Mesothelial cell of epicardium (in vitro differentiated cells): Measurements from ENCODE around the gene VIPR1. TPM values are rescaled to one million over a fixed set of nuclear protein-coding genes. Genes with fewer than 3 reads are reported as not detected.

Experiments used
- DNase-seq, 2 experiments: peaks; one replicate each; pipeline ENCODE4 v3.0.0; 2021; ENCODE audit warnings: low spot score in 2 of 2; ENCODE audit not compliant: unreplicated experiment in 2 of 2
- H3K27ac Mint-ChIP-seq: 2 replicates; pipeline ENCODE4 v1.8.0; 2021; ENCODE audit warnings: mixed read lengths
- H3K27me3 Mint-ChIP-seq: 2 replicates; pipeline ENCODE4 v1.8.0; 2021; ENCODE audit warnings: low read depth, mixed read lengths
- H3K36me3 Mint-ChIP-seq: 2 replicates; pipeline ENCODE4 v1.8.0; 2021; ENCODE audit warnings: mixed read lengths
- H3K4me1 Mint-ChIP-seq: 2 replicates; pipeline ENCODE4 v1.8.0; 2021; ENCODE audit warnings: mixed read lengths
- H3K4me3 Mint-ChIP-seq: 2 replicates; pipeline ENCODE4 v1.8.0; 2021; ENCODE audit warnings: mild to moderate bottlenecking, moderate library complexity, mixed read lengths
- H3K9me3 Mint-ChIP-seq: 2 replicates; pipeline ENCODE4 v1.8.0; 2021; ENCODE audit warnings: mixed read lengths
- total RNA-seq: library from RNA; stranded (reverse); gene quantifications from 3 replicates; pipeline ENCODE4 v1.2.1, GENCODE V29; 2021
- TF ChIP-seq, protein P1 (sequence below): fragments of 200-600 bp; sonication (generic); IDR thresholded peaks from one replicate; pipeline ENCODE4 v1.5.0; 2021; ENCODE audit warnings: antibody characterized with exemption; ENCODE audit not compliant: unreplicated experiment

VIPR1 gene
- total RNA-seq, 1 donor from 2014 or later, result 2.3 TPM

DNA sequence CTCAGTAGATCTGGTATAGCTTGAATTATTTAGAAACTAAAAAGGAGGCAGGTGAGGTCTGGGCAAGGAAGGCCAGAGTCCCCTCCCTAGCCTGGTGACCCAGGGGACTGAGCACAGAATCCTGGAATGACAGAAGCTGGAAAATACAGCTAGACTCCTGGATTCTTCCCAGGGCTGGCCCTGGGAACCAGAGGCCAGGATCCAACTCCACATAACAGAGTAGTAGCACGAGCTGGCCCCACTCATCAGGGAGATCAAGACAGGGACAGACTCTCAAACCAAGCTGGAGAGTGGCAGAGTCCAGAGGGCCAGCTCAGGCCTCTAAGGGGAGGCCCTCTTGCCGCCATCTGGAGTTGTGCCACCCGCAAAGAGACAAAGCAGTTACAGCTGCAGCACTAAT, 10.7 kb downstream of the VIPR1 start:
- no peaks in the 10 kb centered on the region for H3K9me3 Mint-ChIP-seq
- no peak for DNase-seq
- TF ChIP-seq, protein P1, sequence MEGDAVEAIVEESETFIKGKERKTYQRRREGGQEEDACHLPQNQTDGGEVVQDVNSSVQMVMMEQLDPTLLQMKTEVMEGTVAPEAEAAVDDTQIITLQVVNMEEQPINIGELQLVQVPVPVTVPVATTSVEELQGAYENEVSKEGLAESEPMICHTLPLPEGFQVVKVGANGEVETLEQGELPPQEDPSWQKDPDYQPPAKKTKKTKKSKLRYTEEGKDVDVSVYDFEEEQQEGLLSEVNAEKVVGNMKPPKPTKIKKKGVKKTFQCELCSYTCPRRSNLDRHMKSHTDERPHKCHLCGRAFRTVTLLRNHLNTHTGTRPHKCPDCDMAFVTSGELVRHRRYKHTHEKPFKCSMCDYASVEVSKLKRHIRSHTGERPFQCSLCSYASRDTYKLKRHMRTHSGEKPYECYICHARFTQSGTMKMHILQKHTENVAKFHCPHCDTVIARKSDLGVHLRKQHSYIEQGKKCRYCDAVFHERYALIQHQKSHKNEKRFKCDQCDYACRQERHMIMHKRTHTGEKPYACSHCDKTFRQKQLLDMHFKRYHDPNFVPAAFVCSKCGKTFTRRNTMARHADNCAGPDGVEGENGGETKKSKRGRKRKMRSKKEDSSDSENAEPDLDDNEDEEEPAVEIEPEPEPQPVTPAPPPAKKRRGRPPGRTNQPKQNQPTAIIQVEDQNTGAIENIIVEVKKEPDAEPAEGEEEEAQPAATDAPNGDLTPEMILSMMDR, result no peak
- peaks cover 7% of the 10 kb centered on the region for H3K27me3 Mint-ChIP-seq
- H3K4me3 Mint-ChIP-seq, result no peak overlapping the region
- H3K36me3 Mint-ChIP-seq, result no peaks in the 10 kb centered on the region
- no peak overlapping the region for H3K27ac Mint-ChIP-seq
- no peaks in the 10 kb centered on the region for H3K4me1 Mint-ChIP-seq

DNA sequence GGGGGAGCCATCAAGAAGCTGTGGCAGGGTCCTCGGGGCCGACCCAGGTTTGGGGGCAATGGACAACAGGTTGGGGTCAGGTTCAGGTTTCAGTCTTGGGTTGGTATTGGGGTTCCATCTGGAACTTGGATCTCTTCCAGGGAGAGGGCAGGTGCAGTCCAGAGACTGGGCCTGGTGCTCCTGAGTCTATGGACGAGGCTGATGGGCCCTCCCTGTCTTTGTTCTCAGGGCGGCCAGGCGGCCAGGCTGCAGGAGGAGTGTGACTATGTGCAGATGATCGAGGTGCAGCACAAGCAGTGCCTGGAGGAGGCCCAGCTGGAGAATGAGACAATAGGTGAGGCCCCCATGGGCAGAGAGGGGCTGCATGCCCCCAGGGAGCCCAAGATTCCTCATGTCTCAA, 11.1 kb downstream of the VIPR1 start:
- H3K27ac Mint-ChIP-seq, result no peak overlapping the region
- DNase-seq, result no peak
- TF ChIP-seq, protein P1, result no peak
- no peaks in the 10 kb centered on the region for H3K9me3 Mint-ChIP-seq
- no peaks in the 10 kb centered on the region for H3K36me3 Mint-ChIP-seq
- H3K4me1 Mint-ChIP-seq, result no peaks in the 10 kb centered on the region
- H3K27me3 Mint-ChIP-seq, result peaks cover 7% of the 10 kb centered on the region
- H3K4me3 Mint-ChIP-seq, result no peak overlapping the region

DNA sequence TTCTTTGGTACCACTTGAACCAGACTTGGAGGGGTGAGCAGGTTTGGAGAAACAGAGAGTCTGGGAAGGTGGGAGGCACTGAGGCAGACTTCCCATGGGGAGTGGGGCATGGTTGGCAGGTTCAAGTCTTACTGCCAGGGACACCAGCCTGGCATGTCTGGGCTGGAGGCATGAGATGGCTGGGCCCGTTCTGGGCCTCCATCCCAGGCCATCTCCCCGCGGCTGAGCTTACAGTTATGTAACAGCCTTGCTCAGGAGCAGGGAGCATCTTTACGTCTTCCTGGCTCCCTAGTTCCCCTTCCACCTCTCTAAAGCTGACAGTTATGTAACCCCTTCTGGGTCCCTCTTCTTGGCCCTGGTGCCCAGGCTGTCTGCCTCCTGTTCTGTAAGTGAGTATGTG, 12.4 kb downstream of the VIPR1 start:
- Mint-ChIP-seq H3K9me3 (no peaks in the 10 kb centered on the region), H3K4me3 (no peak overlapping the region), H3K4me1 (no peaks in the 10 kb centered on the region), H3K27ac (no peak overlapping the region), H3K36me3 (no peaks in the 10 kb centered on the region), H3K27me3 (peaks cover 3% of the 10 kb centered on the region)
- TF ChIP-seq, protein P1, result no peak
- DNase-seq, result no peak

DNA sequence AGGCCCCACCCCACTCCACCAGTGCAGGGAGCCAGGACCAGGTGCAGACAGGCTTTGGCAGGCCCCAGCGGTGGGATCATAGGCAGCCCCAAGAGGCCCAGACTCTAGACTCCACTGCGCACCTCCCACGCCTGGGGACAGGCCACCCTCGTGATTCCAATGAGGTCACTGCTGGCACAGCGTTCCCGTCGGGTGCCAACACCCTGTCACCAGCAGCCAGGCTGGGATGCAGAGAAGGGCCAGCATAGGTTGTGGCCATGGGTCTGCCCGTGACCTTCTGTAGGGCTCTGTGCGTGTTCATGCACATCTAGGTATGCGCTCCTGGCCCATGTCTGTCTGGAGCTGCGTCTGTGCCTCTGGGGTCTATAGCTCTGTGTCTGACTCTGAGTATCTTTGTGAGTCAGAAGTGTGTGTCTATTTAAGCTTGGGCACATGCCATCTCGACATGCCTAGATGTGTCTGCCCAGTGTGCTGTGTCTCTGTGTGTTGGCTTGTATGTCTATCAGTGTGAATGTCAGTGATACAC, 13.0 kb downstream of the VIPR1 start:
- no peaks in the 10 kb centered on the region for H3K27me3 Mint-ChIP-seq
- DNase-seq, result no peak
- H3K4me3 Mint-ChIP-seq, result no peak overlapping the region
- H3K27ac Mint-ChIP-seq, result no peak overlapping the region
- no peaks in the 10 kb centered on the region for H3K36me3 Mint-ChIP-seq
- H3K4me1 Mint-ChIP-seq, result no peaks in the 10 kb centered on the region
- TF ChIP-seq, protein P1, result no peak
- no peaks in the 10 kb centered on the region for H3K9me3 Mint-ChIP-seq

DNA sequence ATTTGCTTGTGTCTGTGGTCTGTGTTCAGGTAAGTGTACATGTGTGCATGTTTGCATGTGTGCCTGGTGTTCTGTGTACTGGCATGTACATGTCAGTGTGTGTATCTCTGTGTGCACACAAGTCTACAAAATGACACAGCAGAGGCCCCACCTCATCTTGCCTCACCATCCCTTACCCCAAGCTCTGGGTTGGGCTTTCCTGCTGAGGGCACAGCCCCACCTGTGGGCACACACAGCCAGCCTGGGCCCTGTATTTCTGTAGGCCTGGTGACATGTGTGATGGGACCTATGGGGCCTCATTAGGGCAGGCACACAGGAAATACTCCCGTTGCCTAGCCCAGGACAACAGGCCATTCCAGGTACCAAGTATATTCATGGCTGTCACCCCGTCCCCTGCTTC, 13.5 kb downstream of the VIPR1 start:
- no peak for DNase-seq
- H3K4me3 Mint-ChIP-seq, result no peak overlapping the region
- no peaks in the 10 kb centered on the region for H3K4me1 Mint-ChIP-seq
- no peaks in the 10 kb centered on the region for H3K36me3 Mint-ChIP-seq
- H3K27ac Mint-ChIP-seq, result no peak overlapping the region
- TF ChIP-seq, protein P1, result no peak
- no peaks in the 10 kb centered on the region for H3K9me3 Mint-ChIP-seq
- H3K27me3 Mint-ChIP-seq, result no peaks in the 10 kb centered on the region

DNA sequence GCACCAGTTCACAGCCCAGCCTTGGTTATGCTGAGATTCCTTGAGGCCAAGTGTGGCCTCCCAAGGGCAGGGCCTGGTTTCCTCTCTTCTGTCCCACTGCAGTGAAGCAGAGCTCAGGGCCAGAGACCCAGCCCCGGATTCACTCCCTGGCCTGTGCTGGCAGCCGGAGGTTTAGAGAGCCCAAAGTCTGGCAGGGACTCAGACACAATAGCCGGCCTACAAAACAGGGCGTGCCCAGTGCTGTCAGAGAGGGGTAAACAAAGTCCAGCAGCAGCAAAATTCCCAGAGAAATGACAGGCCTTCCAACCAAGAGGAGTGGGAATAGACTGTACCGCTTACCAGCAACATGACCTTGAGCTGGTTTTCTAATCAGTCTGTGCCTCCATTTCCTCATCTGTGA, 14.0 kb downstream of the VIPR1 start:
- DNase-seq, result no peak
- H3K4me1 Mint-ChIP-seq, result no peaks in the 10 kb centered on the region
- H3K27me3 Mint-ChIP-seq, result no peaks in the 10 kb centered on the region
- H3K9me3 Mint-ChIP-seq, result no peaks in the 10 kb centered on the region
- TF ChIP-seq, protein P1, result no peak
- H3K36me3 Mint-ChIP-seq, result no peaks in the 10 kb centered on the region
- no peak overlapping the region for H3K27ac Mint-ChIP-seq
- no peak overlapping the region for H3K4me3 Mint-ChIP-seq
